PC-3 (cell line): Measurements from ENCODE around the gene FAM219B. TPM values are rescaled to one million over a fixed set of nuclear protein-coding genes. Genes with fewer than 3 reads are reported as not detected.
"Not testable (repeated sequence)": the region's sequence is repeated elsewhere in the genome, so short reads cannot be mapped to it uniquely, and the experiment has no call there.

Experiments used
- ATAC-seq: fragments of 200-7000 bp; cut with Tn5 transposase; 2 replicates; pipeline ENCODE4 v1.9.1; 2020; ENCODE audit warnings: mild to moderate bottlenecking, moderate library complexity
- BruUV-seq: library from RNA; stranded (reverse); fragments of 400-500 nt; replicated peaks from 2 replicates; lab custom pipeline; 2021; lab: Mats Ljungman, UMichigan
- CTCF ChIA-PET: fragments of 300-600 bp; sonication (Branson Sonifier 250); formaldehyde crosslinking; loops from one replicate; lab custom pipeline; 2022; ENCODE audit warnings: antibody characterized with exemption; lab: Charles Lee
- POLR2A ChIA-PET: fragments of 300-600 bp; sonication (Branson Sonifier 250); formaldehyde crosslinking; loops from one replicate; lab custom pipeline; 2022; ENCODE audit warnings: antibody characterized with exemption; ENCODE audit not compliant: unreplicated experiment; lab: Charles Lee
- DNase-seq: peaks from one replicate; pipeline ENCODE4 v3.0.0-alpha.2; 2015
- H2AFZ ChIP-seq: fragments of 300-600 bp; sonication (generic); 2 replicates; pipeline ENCODE4 v1.6.0; 2016; ENCODE audit warnings: antibody characterized with exemption, low read length
- H3F3A ChIP-seq: fragments of 300-600 bp; sonication (generic); one replicate; pipeline ENCODE4 v1.6.0; 2017; ENCODE audit warnings: antibody characterized with exemption, low read length, control low read depth, mild to moderate bottlenecking; ENCODE audit not compliant: unreplicated experiment
- H3K27ac ChIP-seq: fragments of 300-600 bp; sonication (generic); 2 replicates; pipeline ENCODE4 v1.5.1; 2016; ENCODE audit warnings: mild to moderate bottlenecking, low read length
- H3K27me3 ChIP-seq: fragments of 300-600 bp; sonication (generic); 2 replicates; pipeline ENCODE4 v1.6.1; 2016; ENCODE audit warnings: low read length, mixed read lengths
- H3K36me3 ChIP-seq: fragments of 300-600 bp; sonication (generic); 2 replicates; pipeline ENCODE4 v1.6.1; 2016; ENCODE audit warnings: low read depth, mixed run types, low read length, mixed read lengths
- H3K4me1 ChIP-seq: fragments of 300-600 bp; sonication (generic); 2 replicates; pipeline ENCODE4 v1.5.1; 2016; ENCODE audit warnings: low read length; ENCODE audit not compliant: insufficient read depth
- H3K4me2 ChIP-seq: fragments of 300-600 bp; sonication (generic); 2 replicates; pipeline ENCODE4 v1.6.0; 2016; ENCODE audit warnings: low read length
- H3K4me3 ChIP-seq: fragments of 300-600 bp; sonication (generic); 2 replicates; pipeline ENCODE4 v1.5.1; 2016; ENCODE audit warnings: mild to moderate bottlenecking, low read length, mixed read lengths
- H3K79me2 ChIP-seq: fragments of 300-600 bp; sonication (generic); 2 replicates; pipeline ENCODE4 v1.6.1; 2017; ENCODE audit warnings: low read length, mixed read lengths
- H3K9ac ChIP-seq: fragments of 300-600 bp; sonication (generic); 2 replicates; pipeline ENCODE4 v1.6.0; 2016; ENCODE audit warnings: mild to moderate bottlenecking, low read length
- H3K9me2 ChIP-seq: fragments of 300-600 bp; sonication (generic); replicated peaks from 2 replicates; pipeline ENCODE4 v1.6.1; 2016; ENCODE audit warnings: mixed run types, low read length, mixed read lengths
- H3K9me3 ChIP-seq: fragments of 300-600 bp; sonication (generic); 2 replicates; pipeline ENCODE4 v1.6.1; 2016; ENCODE audit warnings: low read length, mixed read lengths
- H4K20me1 ChIP-seq: fragments of 300-600 bp; sonication (generic); 2 replicates; pipeline ENCODE4 v1.6.1; 2016; ENCODE audit warnings: low read length, mixed read lengths
- CTCF ChIP-seq: fragments of 300-600 bp; sonication (generic); conservative IDR thresholded peaks from 2 replicates; pipeline ENCODE4 v1.5.1; 2017; ENCODE audit warnings: antibody characterized with exemption, low read depth, mild to moderate bottlenecking, low read length
- EZH2 ChIP-seq: fragments of 300-600 bp; sonication (generic); IDR thresholded peaks from one replicate; pipeline ENCODE4 v1.6.1; 2017; ENCODE audit warnings: antibody characterized with exemption, mild to moderate bottlenecking, low read length; ENCODE audit not compliant: unreplicated experiment
- EZH2phosphoT487 ChIP-seq: fragments of 300-600 bp; sonication (generic); IDR thresholded peaks from 2 replicates; pipeline ENCODE4 v1.6.1; 2018; ENCODE audit warnings: mild to moderate bottlenecking, antibody characterized with exemption, low read length, borderline replicate concordance
- intact Hi-C: fragments of 100-400 bp; cut with micrococcal nuclease; formaldehyde crosslinking; loops from 2 replicates; pipeline ENCODE4 v1.9.0; 2023
- total RNA-seq: library from RNA; depleted of rRNA; stranded (reverse); fragments of >200 nt; gene quantifications from 2 replicates; pipeline ENCODE4 v1.2.3, GENCODE V29; 2014

Gene FAM219B
- total RNA-seq, 1 experiment from 2014 or later, result 23.8 TPM

DNA sequence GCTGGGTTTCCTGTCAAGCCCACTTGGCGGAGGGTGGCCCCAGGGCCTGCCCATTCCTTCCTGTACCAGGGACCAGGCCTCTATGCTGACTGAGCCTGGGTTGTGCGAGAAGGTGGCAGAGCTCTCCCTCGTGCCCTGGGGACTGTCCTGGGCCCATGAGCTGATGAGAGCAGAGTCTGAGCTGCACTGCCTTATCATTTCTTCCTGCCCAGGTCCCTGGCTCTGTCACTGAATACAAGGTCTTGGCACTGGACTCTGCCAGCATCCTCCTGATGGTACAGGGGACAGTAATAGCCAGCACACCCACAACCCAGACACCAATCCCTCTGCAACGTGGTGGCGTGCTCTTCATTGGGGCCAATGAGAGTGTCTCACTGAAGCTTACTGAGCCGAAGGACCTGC, 9.3 kb downstream of the FAM219B start:
- ATAC-seq (no peak), DNase-seq (no peak)
- no peak overlapping the region for H3K4me3 ChIP-seq
- H3K4me1 ChIP-seq, result peaks cover 15% of the 10 kb centered on the region
- TF ChIP-seq EZH2phosphoT487 (no peak), EZH2 (no peak), CTCF (no peak)
- H4K20me1 ChIP-seq, result no peaks in the 10 kb centered on the region
- H3K79me2 ChIP-seq, result no peaks in the 10 kb centered on the region
- H3K27me3 ChIP-seq, result no peaks in the 10 kb centered on the region
- POLR2A ChIA-PET, result no interaction called here
- peaks cover 4% of the 10 kb centered on the region for H3F3A ChIP-seq
- H3K36me3 ChIP-seq, result peaks cover 21% of the 10 kb centered on the region; the same call in 1 of the 2 replicates
- no peak overlapping the region for H3K4me2 ChIP-seq
- no peak overlapping the region for H2AFZ ChIP-seq
- H3K27ac ChIP-seq, result no peak overlapping the region
- no peak overlapping the region for H3K9ac ChIP-seq
- H3K9me2 ChIP-seq, result no peaks in the 10 kb centered on the region
- BruUV-seq, result no TSS peak
- no peaks in the 10 kb centered on the region for H3K9me3 ChIP-seq
- intact Hi-C loops, result no loop called here
- CTCF ChIA-PET, result no interaction called here

GRCh38 chr15:74896316-74896715, 10.3 kb downstream of the FAM219B start:
- H3K36me3 ChIP-seq, result peaks cover 24% of the 10 kb centered on the region; the same call in 1 of the 2 replicates
- no TSS peak for BruUV-seq
- peaks cover 20% of the 10 kb centered on the region for H3K4me1 ChIP-seq
- no peak overlapping the region for H3K27ac ChIP-seq
- TF ChIP-seq CTCF (no peak), EZH2phosphoT487 (no peak), EZH2 (no peak)
- no peak for DNase-seq
- no peaks in the 10 kb centered on the region for H3K9me3 ChIP-seq
- no peaks in the 10 kb centered on the region for H4K20me1 ChIP-seq
- H3K4me2 ChIP-seq, result no peak overlapping the region
- H3K4me3 ChIP-seq, result no peak overlapping the region
- no peaks in the 10 kb centered on the region for H3K9me2 ChIP-seq
- no peak overlapping the region for H2AFZ ChIP-seq
- ATAC-seq, result no peak
- H3K27me3 ChIP-seq, result no peaks in the 10 kb centered on the region
- no peak overlapping the region for H3K9ac ChIP-seq
- H3K79me2 ChIP-seq, result peaks cover 1% of the 10 kb centered on the region
- H3F3A ChIP-seq, result no peaks in the 10 kb centered on the region
- POLR2A ChIA-PET, result no interaction called here
- CTCF ChIA-PET, result no interaction called here
- intact Hi-C loops, result no loop called here

DNA sequence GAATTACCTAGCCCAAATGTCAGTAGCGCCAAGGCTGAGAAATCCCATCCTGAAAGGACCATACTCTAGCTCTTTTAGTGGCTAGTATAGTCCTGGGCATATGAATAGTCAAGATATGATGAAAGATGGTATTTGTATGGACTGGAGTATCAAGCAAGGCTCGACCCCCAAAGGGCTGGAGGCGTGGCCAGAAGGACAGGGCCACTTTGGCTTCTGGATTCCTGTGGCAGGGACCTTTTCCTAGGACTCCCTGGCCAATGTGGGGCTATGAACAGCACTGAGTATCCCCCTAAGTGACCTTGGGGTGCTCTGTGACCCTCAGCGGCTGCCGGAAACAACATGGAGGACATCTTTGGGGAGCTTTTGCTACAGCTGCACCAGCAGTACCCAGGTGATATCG, 10.8 kb downstream of the FAM219B start:
- no peak for DNase-seq
- TF ChIP-seq EZH2phosphoT487 (no peak), CTCF (no peak), EZH2 (no peak)
- peaks cover 23% of the 10 kb centered on the region; the same call in 1 of the 2 replicates for H3K36me3 ChIP-seq
- ChIA-PET POLR2A (no interaction called here), CTCF (no interaction called here)
- no peaks in the 10 kb centered on the region for H3K27me3 ChIP-seq
- no peaks in the 10 kb centered on the region for H4K20me1 ChIP-seq
- no peak overlapping the region for H3K9ac ChIP-seq
- H3K27ac ChIP-seq, result no peak overlapping the region
- no peak overlapping the region for H2AFZ ChIP-seq
- peaks cover 24% of the 10 kb centered on the region for H3K4me1 ChIP-seq
- H3K79me2 ChIP-seq, result peaks cover 6% of the 10 kb centered on the region
- H3K9me2 ChIP-seq, result no peaks in the 10 kb centered on the region
- BruUV-seq, result no TSS peak
- intact Hi-C loops, result no loop called here
- H3F3A ChIP-seq, result no peaks in the 10 kb centered on the region
- ATAC-seq, result no peak
- H3K4me2 ChIP-seq, result no peak overlapping the region
- no peaks in the 10 kb centered on the region for H3K9me3 ChIP-seq
- no peak overlapping the region for H3K4me3 ChIP-seq

DNA sequence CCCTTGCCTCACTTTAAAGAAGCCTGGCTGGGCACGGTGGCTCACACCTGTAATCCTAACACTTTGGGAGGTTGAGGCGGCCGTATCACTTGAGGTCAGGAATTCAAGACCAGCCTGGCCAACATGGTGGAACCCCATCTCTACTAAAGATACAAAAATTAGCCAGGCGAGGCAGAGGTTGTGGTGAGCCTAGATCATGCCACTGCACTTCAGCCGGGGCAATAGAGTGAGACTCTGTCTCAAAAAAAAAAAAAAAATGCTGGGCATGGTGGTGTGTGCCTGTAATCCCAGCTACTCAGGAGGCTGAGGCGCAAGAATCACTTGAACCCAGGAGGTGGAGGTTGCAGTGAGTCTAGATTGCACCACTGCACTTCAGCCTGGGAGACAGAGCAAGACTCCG, 12.3 kb downstream of the FAM219B start:
- H3K4me3 ChIP-seq, H3K27me3 ChIP-seq, DNase-seq, H3K9me3 ChIP-seq, H4K20me1 ChIP-seq, H3K4me2 ChIP-seq, ATAC-seq, intact Hi-C loops, H2AFZ ChIP-seq, BruUV-seq, H3K27ac ChIP-seq, CTCF ChIA-PET, H3F3A ChIP-seq, H3K9me2 ChIP-seq, H3K9ac ChIP-seq, POLR2A ChIA-PET: not testable (repeated sequence)
- H3K4me1 ChIP-seq, result peaks cover 33% of the 10 kb centered on the region
- H3K79me2 ChIP-seq, result peaks cover 16% of the 10 kb centered on the region
- H3K36me3 ChIP-seq, result peaks cover 12% of the 10 kb centered on the region; the same call in 1 of the 2 replicates
